ENCODE data around the gene JAML.

DNA sequence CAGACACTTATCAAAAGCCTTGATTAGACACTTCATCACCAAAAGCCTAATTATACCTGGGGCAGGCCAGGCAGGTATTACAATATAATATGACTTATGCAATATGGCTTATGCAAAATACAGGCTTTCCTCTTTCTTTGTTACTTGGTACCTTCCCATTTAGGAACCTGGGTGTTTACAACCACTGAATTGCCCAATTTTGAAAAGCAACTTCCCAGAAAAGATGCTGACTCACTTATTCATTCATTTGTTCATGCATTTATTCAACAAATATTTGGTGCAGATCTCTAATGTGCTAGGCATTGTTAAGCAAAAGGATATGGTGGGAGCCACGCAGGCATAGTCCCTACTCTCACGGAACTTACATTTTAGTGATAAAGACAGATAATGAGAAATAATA lies 13.6 kb upstream of the JAML start:
- TF ChIP-seq TGIF2 (CRISPR knock-in tag; IDR thresholded peaks at IDR 0.05): no peak
- TF ChIP-seq ZNF138 (CRISPR knock-in tag; IDR thresholded peaks at IDR 0.05; ENCODE audit: low read depth): no peak
- no peak for TF ChIP-seq PHF21A (CRISPR knock-in tag; IDR thresholded peaks at IDR 0.05)
- TF ChIP-seq TBL1XR1 (IDR thresholded peaks at IDR 0.05; ENCODE audit: borderline replicate concordance, low read length, partially characterized antibody): no peak
- TF ChIP-seq ZBTB34 (CRISPR knock-in tag; IDR thresholded peaks at IDR 0.05): no peak
- TF ChIP-seq ZNF768 (CRISPR knock-in tag; IDR thresholded peaks at IDR 0.05): no peak
